Left ventricle myocardium inferior (tissue), 1 donor: ENCODE measurements around the gene TMEM183A. TPM values are rescaled to one million over a fixed set of nuclear protein-coding genes. Genes with fewer than 3 reads are reported as not detected.

Source experiments
- DNase-seq: peaks from one replicate; pipeline ENCODE4 v3.0.0-alpha.2; 2020
- H3K27ac ChIP-seq: fragments of 200-600 bp; replicated peaks from 2 replicates; pipeline ENCODE4 v1.8.0; 2021
- H3K27me3 ChIP-seq: fragments of 200-600 bp; 2 replicates; pipeline ENCODE4 v1.8.0; 2021; ENCODE audit warnings: low read depth
- H3K36me3 ChIP-seq: fragments of 200-600 bp; 2 replicates; pipeline ENCODE4 v1.8.0; 2021
- H3K4me1 ChIP-seq: fragments of 200-600 bp; 2 replicates; pipeline ENCODE4 v1.8.0; 2021
- H3K4me3 ChIP-seq: fragments of 200-600 bp; 2 replicates; pipeline ENCODE4 v1.8.0; 2021; ENCODE audit warnings: mild to moderate bottlenecking, moderate library complexity
- H3K9me3 ChIP-seq: fragments of 200-600 bp; replicated peaks from 2 replicates; pipeline ENCODE4 v1.8.0; 2021
- intact Hi-C: fragments of 100-400 bp; cut with micrococcal nuclease; formaldehyde crosslinking; loops from one replicate; pipeline ENCODE4 v1.11.0; 2022
- total RNA-seq: library from RNA; stranded (reverse); fragmentation: NEBNext Ultra II Directional; extraction: Animal tissue kit (Norgen Biotek cat#: 25700); gene quantifications from one replicate; pipeline ENCODE4 v1.2.1, GENCODE V29; 2021
- TF ChIP-seq, protein P1 (sequence below): fragments of 200-600 bp; IDR thresholded peaks from 2 replicates; pipeline ENCODE4 v1.8.0; 2021; ENCODE audit warnings: antibody characterized with exemption, mild to moderate bottlenecking, borderline replicate concordance
- donor health status: DM: no; HTN: yes; CAD: no; lungs with severe emphysema.

The TMEM183A gene
- total RNA-seq, 1 donor from 2014 or later, result 21.8 TPM

DNA sequence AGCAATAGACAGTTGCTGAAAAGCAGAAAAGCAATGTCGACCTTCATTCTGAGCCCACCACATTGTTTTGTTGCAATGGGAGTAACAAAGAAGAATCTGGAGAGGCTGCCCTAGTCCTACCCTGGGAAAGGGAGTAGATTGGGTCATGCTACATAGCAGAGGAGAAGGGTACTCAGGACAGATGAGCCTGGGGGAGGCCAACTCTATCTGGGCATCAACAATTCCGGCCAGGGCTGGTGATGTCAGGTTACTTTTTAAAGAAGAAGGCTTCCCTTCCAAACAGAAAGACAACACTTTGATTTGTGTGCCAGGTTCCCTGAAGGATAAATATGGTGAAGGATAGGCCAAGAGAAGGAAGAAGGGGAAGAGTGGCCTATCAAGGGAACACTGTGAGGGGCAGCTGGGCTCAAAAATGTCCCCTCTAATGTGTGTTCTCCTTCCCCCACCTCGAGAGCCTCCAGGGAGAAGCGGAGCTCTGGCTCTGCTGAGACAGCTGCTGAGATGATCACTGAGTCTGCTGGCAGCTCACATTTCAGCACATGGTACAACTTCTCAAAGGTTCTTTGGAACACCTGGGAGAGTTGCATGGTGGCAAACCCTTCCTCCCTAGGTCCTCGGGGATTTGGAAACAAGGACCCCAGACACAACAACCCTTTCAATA, 45.8 kb upstream of the TMEM183A start:
- H3K9me3 ChIP-seq, result no peaks in the 10 kb centered on the region
- H3K27ac ChIP-seq, result peak overlapping the region; percentile 18
- H3K4me1 ChIP-seq, result peaks cover 78% of the 10 kb centered on the region
- H3K4me3 ChIP-seq, result no peak overlapping the region
- TF ChIP-seq, protein P1, sequence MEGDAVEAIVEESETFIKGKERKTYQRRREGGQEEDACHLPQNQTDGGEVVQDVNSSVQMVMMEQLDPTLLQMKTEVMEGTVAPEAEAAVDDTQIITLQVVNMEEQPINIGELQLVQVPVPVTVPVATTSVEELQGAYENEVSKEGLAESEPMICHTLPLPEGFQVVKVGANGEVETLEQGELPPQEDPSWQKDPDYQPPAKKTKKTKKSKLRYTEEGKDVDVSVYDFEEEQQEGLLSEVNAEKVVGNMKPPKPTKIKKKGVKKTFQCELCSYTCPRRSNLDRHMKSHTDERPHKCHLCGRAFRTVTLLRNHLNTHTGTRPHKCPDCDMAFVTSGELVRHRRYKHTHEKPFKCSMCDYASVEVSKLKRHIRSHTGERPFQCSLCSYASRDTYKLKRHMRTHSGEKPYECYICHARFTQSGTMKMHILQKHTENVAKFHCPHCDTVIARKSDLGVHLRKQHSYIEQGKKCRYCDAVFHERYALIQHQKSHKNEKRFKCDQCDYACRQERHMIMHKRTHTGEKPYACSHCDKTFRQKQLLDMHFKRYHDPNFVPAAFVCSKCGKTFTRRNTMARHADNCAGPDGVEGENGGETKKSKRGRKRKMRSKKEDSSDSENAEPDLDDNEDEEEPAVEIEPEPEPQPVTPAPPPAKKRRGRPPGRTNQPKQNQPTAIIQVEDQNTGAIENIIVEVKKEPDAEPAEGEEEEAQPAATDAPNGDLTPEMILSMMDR, result no peak
- H3K36me3 ChIP-seq, result peaks cover 35% of the 10 kb centered on the region
- intact Hi-C loops, result no loop called here
- no peak for DNase-seq
- H3K27me3 ChIP-seq, result no peaks in the 10 kb centered on the region

DNA sequence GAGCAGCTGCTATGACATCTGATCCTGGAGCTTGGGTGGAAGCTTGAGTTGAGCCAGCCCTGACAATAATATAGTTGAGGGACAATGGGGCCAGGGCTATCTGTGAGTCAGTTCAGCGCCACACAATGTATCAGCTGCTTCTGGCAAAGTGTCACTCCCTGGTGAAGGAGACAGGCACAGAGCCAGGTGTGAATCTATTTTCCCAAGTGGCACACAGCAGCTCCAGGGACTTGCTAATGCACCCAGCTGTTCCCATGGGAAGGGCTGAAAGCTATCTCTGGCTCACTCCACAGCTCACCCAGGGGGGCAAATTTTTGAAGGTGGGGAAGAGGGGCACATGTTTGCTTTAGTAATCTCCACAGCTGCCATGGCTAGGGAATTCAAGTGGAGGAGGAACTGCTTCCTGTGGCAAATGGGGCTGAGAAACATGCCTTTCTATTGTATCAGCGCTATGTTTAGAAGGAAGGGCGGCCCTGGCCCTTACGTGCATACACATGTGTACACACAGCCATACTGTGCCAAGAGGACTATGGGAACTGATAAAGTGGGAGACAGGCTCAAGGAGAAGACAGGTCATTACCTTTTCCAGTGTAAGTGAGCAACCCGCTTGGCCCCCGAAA, 42.3 kb upstream of the TMEM183A start:
- Histone ChIP-seq H3K36me3 (peaks cover 35% of the 10 kb centered on the region), H3K27ac (peak overlapping the region; percentile 97), H3K4me1 (peaks cover 71% of the 10 kb centered on the region), H3K9me3 (no peaks in the 10 kb centered on the region), H3K27me3 (no peaks in the 10 kb centered on the region), H3K4me3 (peak overlapping the region; percentile 99)
- peak; percentile 36 for DNase-seq
- TF ChIP-seq, protein P1, result no peak
- intact Hi-C loops, result no loop called here

DNA sequence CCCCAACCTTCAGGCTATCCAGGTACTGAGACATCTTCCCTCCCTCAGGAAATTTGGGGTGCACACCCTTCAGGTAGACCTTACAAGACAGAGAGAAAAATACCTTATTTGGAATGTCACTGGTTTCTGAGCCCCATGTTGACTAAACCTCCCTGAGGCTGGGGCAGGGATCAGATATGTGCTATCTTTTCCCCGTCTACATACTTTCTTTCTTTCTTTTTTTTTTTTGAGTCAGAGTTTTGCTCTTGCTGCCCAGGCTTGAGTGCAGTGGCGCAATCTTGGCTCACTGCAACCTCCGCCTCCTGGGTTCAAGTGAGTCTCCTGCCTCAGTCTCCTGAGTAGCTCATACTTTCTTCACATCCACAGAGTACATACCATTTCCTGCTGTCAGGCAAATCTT, 41.8 kb upstream of the TMEM183A start:
- intact Hi-C loops, result no loop called here
- no peak for DNase-seq
- Histone ChIP-seq H3K4me3 (peak overlapping the region; percentile 99), H3K9me3 (no peaks in the 10 kb centered on the region), H3K27ac (peak overlapping the region; percentile 97), H3K27me3 (no peaks in the 10 kb centered on the region), H3K4me1 (peaks cover 71% of the 10 kb centered on the region), H3K36me3 (peaks cover 35% of the 10 kb centered on the region)
- TF ChIP-seq, protein P1, result no peak

DNA sequence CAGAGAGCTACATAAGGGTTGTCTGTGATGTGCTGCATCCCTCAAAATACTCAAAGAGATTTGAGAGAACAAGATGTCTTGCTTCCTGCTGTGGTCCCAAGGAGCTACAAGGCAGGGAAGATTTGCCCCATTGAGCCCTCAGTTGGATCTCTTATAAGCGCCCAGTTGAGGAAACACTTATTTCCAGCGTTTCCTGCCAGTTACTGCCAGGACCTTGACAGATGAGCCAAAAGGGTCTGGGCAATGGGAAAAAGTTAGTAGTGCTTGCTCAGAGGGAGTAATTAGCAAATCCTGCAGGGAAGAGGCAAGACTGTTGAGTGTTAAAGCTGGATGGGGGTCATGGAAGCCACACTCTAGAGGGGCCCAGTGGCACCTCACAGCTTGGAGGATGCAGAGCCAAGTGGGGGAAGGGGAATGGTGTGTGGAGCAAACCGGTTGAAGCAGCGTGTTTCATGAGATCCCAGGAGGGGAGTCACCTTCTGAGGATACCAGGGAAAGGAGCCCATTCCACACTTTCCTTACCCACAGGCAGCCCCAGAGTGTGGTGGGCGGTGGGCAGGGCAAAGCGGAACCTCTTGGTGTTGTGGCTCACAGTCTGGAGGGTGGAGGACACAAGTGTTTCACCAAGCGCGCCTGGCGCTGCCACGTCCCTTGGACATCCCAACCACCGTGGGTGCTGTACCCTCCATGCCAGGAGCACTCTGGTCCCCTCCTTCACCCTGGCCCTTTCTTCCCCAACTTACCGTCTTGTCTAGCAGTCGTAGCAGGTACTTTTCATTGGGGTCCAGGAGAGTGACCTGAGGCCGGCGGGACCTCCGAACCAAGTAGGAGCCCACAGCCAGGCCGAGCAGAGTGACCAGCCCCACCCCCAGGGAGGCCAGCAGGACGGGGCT, 40.9 kb upstream of the TMEM183A start:
- Histone ChIP-seq H3K4me3 (peak overlapping the region; percentile 99), H3K9me3 (no peaks in the 10 kb centered on the region), H3K4me1 (peaks cover 67% of the 10 kb centered on the region), H3K27ac (peak overlapping the region; percentile 97), H3K36me3 (peaks cover 34% of the 10 kb centered on the region), H3K27me3 (no peaks in the 10 kb centered on the region)
- TF ChIP-seq, protein P1, result no peak
- no peak for DNase-seq
- intact Hi-C loops, result no loop called here

DNA sequence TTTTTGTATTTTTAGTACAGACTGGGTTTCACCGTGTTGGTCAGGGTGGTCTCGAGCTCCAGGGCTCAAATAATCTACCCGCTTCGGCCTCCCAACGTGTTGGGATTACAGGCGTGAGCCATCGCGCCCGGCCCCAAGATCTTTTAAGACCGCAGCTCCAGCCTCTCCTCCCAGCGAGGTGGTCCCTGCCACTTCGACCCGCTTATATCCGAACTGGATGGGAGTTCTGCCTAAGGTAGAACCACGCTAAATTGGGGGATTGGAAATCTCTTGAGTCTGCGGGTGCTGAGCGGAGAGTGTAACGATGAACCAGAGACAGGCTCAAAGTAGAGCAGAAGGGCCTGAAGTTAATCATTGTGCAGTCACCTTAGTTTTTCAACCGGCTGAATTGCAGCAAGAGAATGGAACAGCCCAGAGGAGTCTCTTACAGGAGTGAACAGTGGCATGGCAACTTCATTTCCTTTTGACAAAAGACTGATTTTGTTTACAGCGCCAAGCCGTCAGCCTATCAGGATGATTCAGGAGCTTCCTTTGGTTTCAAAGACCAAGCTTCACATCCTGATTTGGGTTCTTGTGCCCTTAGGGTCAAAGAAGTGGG, 39.4 kb upstream of the TMEM183A start:
- intact Hi-C loops, result no loop called here
- peaks cover 18% of the 10 kb centered on the region for H3K36me3 ChIP-seq
- DNase-seq, result no peak
- peak overlapping the region; percentile 99 for H3K4me3 ChIP-seq
- peak overlapping the region; percentile 97 for H3K27ac ChIP-seq
- H3K27me3 ChIP-seq, result no peaks in the 10 kb centered on the region
- TF ChIP-seq, protein P1, result no peak
- no peaks in the 10 kb centered on the region for H3K9me3 ChIP-seq
- peaks cover 55% of the 10 kb centered on the region for H3K4me1 ChIP-seq
